HT-29 (cell line): ENCODE data around the gene IP6K3. TPM values are rescaled to one million over a fixed set of nuclear protein-coding genes. Genes with fewer than 3 reads are reported as not detected.

ENCODE experiments used
- DNase-seq: peaks from one replicate; pipeline ENCODE4 v3.0.0-alpha.2; 2015; ENCODE audit warnings: low spot score
- total RNA-seq: library from RNA; depleted of rRNA; stranded (reverse); fragments of >200 nt; shearing (Covaris generic); gene quantifications from 2 replicates; pipeline ENCODE4 v1.2.3, GENCODE V29; 2014

IP6K3 gene
- total RNA-seq, 1 experiment from 2014 or later, result not detected

DNA sequence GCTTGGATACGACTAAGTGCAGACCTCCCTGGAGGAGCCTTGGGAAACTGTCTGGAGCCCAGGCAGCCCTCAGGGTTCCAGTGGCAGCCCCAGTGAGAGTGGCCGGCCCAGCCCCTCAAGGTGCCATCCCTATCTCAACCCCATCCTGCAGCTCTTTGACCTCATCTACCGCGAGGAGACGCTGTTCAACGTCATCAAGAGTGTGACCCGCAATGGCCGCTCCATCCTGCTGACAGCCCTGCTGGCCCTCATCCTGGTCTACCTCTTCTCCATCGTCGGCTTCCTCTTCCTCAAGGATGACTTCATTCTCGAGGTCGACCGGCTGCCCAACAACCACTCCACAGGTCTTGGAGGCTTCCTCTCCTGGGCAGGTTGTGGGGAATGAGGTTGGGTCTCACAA is 55.9 kb downstream of the IP6K3 start:
- DNase-seq, result no peak

DNA sequence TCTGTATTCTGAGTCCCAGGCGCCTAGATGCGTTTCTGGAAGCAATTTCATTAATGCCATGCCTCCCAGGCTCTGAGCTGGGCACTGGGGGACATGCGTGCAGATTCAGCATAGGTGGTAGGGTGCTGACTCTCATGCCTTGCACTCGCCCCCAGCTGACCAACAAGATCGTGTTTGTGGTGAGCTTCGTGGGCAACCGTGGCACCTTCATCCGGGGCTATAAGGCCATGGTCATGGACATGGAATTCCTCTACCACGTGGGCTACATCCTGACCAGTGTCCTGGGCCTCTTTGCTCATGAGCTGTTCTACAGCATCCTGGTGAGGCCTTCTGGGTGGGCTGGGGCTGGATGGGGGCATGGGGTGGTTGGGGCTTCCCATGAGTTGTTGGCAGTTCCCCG is 56.8 kb downstream of the IP6K3 start:
- DNase-seq, result no peak

- no peak for DNase-seq
Observed at GRCh38 chr6:33689148-33689494, 57.6 kb downstream of the IP6K3 start.

DNA sequence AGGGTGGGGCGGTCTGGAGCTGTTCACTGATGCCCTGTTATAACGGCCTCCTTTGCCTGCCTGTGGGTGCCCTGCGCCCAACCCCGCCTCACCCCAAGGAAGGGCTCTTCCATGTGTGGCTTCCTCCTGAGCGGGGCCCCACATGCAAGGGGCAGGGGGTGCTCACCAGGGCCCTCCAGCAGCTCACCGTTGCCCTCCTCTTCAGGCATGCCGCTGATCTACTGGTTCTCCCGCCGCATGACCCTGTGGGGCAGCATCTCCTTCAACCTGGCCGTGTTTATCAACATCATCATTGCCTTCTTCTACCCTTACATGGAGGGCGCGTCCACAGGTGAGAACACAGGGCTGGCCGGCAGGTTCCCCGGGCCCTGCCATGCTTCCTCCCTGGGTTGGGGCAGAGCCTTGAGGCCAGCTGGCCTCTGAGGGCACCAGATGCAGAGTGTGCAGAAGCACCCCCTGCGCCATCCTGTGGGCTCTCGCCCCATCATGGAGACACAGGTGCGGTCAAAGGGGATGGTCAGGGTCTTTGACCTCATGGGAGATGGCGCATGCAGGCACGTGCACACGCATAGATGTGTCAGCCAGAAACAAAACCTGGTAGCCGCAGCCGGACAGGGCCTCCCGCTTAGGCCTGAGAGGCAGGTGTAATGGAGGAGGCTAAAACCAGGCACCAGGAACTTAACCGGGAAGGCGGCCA is 58.1 kb downstream of the IP6K3 start:
- DNase-seq, result no peak

DNA sequence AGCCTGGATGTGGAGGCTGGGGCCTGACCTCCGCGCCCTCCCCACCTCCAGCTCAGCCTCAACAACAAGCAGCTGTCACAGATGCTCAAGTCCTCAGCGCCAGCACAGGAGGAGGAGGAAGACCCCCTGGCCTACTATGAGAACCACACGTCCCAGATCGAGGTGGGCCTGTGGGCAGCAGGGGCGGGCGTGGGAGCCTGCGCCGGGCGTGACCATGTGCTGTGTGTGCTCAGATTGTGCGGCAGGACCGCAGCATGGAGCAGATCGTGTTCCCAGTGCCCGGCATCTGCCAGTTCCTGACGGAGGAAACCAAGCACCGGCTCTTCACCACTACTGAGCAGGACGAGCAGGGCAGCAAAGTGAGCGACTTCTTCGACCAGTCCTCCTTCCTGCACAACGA is 58.7 kb downstream of the IP6K3 start:
- DNase-seq, result no peak

DNA sequence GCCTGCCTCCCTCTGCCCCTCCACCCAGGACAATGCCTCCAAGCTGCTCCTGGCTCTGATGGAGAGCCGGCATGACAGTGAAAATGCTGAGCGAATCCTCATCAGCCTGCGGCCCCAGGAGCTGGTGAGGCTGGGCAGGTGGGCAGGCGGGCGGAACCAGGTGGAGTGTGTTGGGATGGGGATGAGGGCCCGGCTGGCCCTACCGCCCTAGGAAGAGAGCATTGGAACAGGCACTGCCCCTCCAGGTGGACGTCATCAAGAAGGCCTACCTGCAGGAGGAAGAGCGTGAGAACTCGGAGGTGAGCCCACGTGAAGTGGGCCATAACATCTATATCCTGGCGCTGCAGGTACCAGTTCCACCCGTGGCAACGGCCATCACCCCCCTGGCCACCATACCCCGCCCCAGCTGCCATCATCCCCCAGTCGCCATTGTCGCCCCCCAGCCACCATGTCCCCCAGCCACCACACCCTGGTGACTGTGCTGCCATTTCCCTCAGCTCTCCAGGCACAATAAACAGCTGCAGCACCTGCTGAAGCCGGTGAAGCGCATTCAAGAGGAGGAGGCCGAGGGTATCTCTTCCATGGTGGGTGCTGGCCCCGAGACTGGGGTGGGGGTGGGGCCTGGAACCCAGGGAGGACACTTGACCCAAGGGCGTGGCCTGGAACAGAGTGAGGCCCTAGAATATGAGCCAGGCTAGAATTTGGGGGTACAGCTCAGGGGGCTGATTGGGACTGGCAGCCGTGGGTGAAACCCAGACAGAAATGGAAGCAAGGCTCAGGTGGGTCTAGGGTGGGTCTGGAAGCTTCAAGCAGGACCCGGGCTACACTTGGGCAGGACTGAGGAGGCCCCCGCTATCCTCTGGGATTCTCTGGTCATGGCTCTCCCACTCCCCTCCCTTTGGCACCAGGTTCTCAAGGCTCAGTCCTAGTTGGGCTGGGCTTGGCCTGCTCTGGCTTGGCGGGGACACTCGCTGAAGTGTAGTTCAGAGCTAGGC is 59.4 kb downstream of the IP6K3 start:
- no peak for DNase-seq

GRCh38 chr6:33686225-33686924 is 60.3 kb downstream of the IP6K3 start:
- no peak for DNase-seq

- DNase-seq, result no peak
Observed at GRCh38 chr6:33685411-33686224, 61.1 kb downstream of the IP6K3 start.

GRCh38 chr6:33684983-33685382 is 61.7 kb downstream of the IP6K3 start:
- no peak for DNase-seq

GRCh38 chr6:33684428-33684896 is 62.2 kb downstream of the IP6K3 start:
- DNase-seq, result no peak

DNA sequence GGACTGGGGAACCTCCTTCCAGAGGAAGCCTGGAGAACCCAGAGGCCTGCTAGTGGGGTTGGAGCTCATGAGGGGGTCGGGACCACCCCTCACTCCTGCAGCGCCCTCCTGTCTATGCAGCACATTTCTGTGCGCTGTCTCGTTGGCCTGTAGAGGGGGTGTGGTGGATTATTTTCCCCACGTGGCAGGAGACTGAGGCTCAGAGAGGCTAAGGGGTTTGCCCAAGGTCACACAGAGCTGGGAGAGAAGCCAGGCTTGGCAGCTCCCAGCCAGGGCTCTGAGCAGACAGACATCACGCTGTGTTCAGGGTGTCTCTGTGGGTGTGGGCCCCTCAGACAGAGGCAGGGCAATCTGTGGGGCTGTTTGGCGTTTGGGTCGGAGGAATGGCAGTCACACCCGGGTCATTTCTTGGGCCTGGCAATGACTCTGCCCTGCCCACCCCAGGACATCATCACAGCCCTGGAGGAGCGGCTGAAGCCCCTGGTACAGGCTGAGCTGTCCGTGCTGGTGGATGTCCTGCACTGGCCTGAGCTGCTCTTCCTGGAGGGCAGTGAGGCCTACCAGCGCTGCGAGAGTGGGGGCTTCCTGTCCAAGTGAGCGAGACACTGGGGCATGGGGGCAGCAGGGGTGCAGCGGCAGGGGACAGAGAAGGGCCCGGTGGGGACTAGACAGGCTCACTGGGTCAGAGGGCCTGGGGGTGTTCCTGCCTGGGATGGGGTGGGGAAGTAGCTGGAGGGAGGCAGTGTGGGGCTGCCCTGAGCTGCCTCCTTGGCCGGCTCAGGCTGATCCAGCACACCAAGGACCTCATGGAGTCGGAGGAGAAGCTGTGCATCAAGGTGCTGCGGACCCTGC is 62.9 kb downstream of the IP6K3 start:
- no peak for DNase-seq

DNA sequence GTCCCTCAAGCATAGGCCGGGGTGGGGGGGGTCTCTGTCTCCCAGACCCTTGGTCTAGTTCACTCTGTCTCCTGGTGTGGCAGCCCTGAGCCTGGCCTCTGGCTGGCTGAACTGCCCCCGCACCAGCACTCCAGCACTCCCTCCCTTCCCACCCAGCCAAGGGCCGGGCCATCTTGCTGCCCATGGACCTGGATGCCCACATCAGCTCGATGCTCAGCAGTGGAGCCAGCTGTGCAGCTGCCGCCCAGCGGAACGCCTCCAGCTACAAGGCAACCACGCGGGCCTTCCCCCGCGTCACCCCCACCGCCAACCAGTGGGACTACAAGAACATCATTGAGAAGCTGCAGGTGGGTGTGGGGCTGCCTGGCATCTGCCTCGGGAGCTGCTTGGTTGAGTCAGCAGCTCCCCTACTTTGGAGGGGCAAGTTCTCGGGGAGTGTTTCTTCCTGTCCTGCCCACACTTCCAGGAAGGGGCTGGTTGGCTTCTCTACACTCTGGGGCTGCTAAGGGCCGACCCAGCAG is 63.6 kb downstream of the IP6K3 start:
- DNase-seq, result no peak

DNA sequence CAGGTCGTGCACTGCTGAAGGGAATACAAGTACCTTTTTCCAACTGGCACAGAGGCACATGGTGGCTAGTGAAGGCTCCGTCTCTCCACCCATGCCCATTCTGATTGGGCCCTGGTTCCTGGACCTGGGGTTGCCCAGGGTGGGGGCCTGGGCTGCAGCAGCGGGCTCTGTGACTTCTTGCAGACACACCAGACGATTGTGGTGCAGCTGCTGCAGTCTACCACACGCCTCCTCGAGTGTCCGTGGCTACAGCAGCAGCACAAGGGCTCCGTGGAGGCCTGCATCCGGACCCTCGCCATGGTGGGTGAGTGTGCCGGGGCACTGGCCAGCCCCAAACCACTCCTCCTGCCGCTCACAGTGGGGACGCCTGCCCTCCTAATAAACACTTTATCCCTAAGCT is 64.4 kb downstream of the IP6K3 start:
- DNase-seq, result no peak

- DNase-seq, result no peak
Observed at GRCh38 chr6:33679761-33680160, 66.9 kb downstream of the IP6K3 start.

DNA sequence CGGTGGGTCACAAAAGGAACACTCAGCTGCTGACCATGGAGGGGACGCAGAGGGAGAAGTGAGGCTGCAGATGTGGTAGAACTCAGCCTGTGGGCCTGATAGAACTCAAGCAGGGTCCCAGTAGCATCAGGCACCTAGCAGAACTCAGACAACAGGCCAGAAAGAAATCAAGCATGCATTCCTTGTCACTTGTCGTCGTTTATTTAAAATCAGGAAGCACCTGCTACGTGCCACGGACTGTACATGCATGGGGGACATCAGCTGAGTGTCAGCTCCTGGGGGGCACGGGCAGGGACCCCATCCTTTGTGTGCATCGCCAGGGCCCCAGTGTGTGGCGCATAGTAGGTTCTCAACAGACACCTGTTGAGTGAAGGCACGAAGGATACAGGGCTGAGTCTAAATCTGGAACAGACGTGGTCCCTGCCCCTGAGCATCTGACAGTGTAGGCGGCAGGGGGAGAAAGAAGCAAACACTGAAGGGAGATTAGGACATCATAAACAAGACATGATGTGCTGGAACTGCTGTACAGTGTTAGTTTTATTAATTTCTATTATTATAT is 67.7 kb downstream of the IP6K3 start:
- no peak for DNase-seq

DNA sequence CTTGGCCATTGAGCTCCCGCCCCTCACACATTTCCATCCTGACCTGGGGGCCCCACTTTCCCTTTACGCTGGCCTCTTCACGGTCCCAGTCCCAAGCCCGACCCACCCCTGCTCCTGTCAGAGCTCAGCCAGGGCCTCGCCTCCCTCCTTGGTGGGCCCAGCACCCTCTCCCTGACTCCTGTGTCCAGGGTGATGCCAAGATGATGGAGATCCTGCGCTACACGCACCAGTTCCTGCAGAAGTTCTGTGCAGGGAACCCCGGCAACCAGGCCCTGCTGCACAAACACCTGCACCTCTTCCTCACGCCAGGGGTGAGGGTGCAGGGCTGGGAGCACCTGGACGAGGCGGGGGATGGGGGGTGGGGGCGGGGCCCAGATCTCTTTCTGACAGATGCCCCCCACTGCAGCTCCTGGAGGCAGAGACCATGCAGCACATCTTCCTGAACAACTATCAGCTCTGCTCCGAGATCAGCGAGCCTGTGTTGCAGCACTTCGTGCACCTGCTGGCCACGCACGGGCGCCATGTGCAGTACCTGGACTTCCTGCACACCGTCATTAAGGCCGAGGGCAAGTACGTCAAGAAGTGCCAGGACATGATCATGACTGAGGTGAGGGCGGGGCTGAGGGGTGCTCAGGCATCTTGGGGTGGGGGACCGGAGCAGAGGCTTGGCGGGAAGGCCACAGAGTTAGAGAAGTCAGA is 68.3 kb downstream of the IP6K3 start:
- no peak for DNase-seq

GRCh38 chr6:33677689-33678088 is 69.0 kb downstream of the IP6K3 start:
- no peak for DNase-seq

DNA sequence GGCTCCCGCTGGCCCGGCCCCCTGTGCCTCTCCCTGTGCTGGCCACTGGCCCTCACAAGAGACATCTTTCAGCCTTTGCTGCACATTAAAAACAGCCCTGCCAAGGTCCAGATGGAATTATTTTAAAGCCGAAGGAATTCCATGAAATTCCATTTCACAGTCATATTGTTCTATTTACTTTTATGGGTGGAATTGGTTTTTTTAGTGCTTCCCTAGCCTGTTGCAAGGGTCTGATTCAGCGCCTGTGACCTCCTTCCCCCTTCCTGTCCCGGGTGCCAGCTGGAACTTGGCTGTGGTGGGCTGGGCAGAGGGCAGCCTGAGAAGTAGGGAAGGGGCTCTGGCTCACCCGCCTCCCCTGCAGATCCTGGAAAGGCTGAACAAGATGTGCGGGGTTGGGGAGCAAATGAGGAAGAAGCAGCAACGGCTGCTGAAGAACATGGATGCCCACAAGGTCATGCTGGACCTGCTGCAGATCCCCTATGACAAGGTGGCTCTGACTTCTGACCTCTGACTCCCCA is 69.5 kb downstream of the IP6K3 start:
- no peak for DNase-seq
